CD14-positive monocyte (primary cell): Measurements from ENCODE around the gene ZSCAN32. TPM values are rescaled to one million over a fixed set of nuclear protein-coding genes. Genes with fewer than 3 reads are reported as not detected.

Experiments used
- DNase-seq, 3 donors: peaks; one replicate each; pipeline ENCODE4 v3.0.0-alpha.2; 2011 to 2022
- H2AFZ ChIP-seq: 2 replicates; pipeline ENCODE4 v1.6.0; 2012; ENCODE audit warnings: mild to moderate bottlenecking, low read depth, low read length, inconsistent platforms; ENCODE audit not compliant: insufficient read depth, poor library complexity, severe bottlenecking
- H3K27ac ChIP-seq, 2 donors: 1 replicate in 1 of 2; 2 replicates in 1 of 2; pipeline ENCODE4 v1.5.1; 2012 to 2013; ENCODE audit warnings: low read length in 2 of 2, control low read depth in 1 of 2, inconsistent platforms in 1 of 2, low read depth in 1 of 2, mild to moderate bottlenecking in 1 of 2
- H3K27me3 ChIP-seq, 2 donors: one replicate each; pipeline versions ENCODE4 v1.6.0 to v1.6.1; 2011 to 2013; ENCODE audit warnings: low read length in 2 of 2; ENCODE audit not compliant: control insufficient read depth in 2 of 2, insufficient read depth in 2 of 2
- H3K36me3 ChIP-seq, 2 donors: replicated peaks in 1 of 2; 1 replicate in 1 of 2; 2 replicates in 1 of 2; pipeline versions ENCODE4 v1.5.1 to v1.6.1; 2012 to 2013; ENCODE audit warnings: low read length in 2 of 2, control low read depth in 1 of 2, inconsistent platforms in 1 of 2, mild to moderate bottlenecking in 1 of 2; ENCODE audit not compliant: insufficient read depth in 2 of 2, control insufficient read depth in 1 of 2
- H3K4me1 ChIP-seq, 2 donors: 1 replicate in 1 of 2; 2 replicates in 1 of 2; pipeline versions ENCODE4 v1.5.1 to v1.6.1; 2012 to 2013; ENCODE audit warnings: low read length in 2 of 2, control low read depth in 1 of 2, inconsistent platforms in 1 of 2, mild to moderate bottlenecking in 1 of 2, moderate library complexity in 1 of 2; ENCODE audit not compliant: insufficient read depth in 2 of 2, control insufficient read depth in 1 of 2
- H3K4me2 ChIP-seq: replicated peaks from 2 replicates; pipeline ENCODE3; 2012; ENCODE audit warnings: low read length, moderate library complexity, mild to moderate bottlenecking; ENCODE audit not compliant: poor library complexity, severe bottlenecking; ENCODE audit errors: extremely low read depth
- H3K4me3 ChIP-seq, 3 experiments: fragments of 200-600 bp in 1 of 3; sonication (generic) in 1 of 3; replicated peaks in 1 of 3; 1 replicate in 2 of 3; 2 replicates in 1 of 3; pipeline ENCODE4 v1.5.1; 2011 to 2013; ENCODE audit warnings: low read length in 3 of 3, mild to moderate bottlenecking in 3 of 3, control low read depth in 2 of 3, low read depth in 2 of 3, inconsistent platforms in 1 of 3, moderate library complexity in 1 of 3
- H3K79me2 ChIP-seq: 2 replicates; pipeline ENCODE4 v1.6.0; 2012; ENCODE audit warnings: mild to moderate bottlenecking, control low read depth, inconsistent platforms, low read length, moderate library complexity; ENCODE audit not compliant: insufficient read depth
- H3K9ac ChIP-seq: 2 replicates; pipeline ENCODE4 v1.6.0; 2017; ENCODE audit warnings: low read length, mild to moderate bottlenecking; ENCODE audit not compliant: insufficient read depth, poor library complexity, severe bottlenecking
- H3K9me3 ChIP-seq, 2 donors: replicated peaks in 1 of 2; 1 replicate in 1 of 2; 2 replicates in 1 of 2; pipeline versions ENCODE4 v1.5.1 to v1.6.1; 2012 to 2013; ENCODE audit warnings: low read length in 2 of 2, control low read depth in 1 of 2; ENCODE audit not compliant: control insufficient read depth in 1 of 2, insufficient read depth in 1 of 2
- H4K20me1 ChIP-seq: 2 replicates; pipeline ENCODE4 v1.6.0; 2012; ENCODE audit warnings: mild to moderate bottlenecking, low read length, control low read depth, moderate library complexity; ENCODE audit not compliant: insufficient read depth
- H3K27ac Mint-ChIP-seq, 7 donors: one replicate each; pipeline ENCODE4 v1.8.0; 2020; ENCODE audit warnings: mild to moderate bottlenecking in 7 of 7, mixed read lengths in 7 of 7, moderate library complexity in 6 of 7, inconsistent platforms in 2 of 7
- H3K27me3 Mint-ChIP-seq, 3 donors: one replicate each; pipeline ENCODE4 v1.8.0; 2021 to 2022; ENCODE audit warnings: low read depth in 3 of 3, mild to moderate bottlenecking in 3 of 3, mixed read lengths in 3 of 3, moderate library complexity in 3 of 3, inconsistent platforms in 1 of 3
- H3K36me3 Mint-ChIP-seq, 2 donors: one replicate each; pipeline ENCODE4 v1.8.0; 2020; ENCODE audit warnings: mixed read lengths in 2 of 2, inconsistent platforms in 1 of 2, mild to moderate bottlenecking in 1 of 2
- H3K4me1 Mint-ChIP-seq: one replicate; pipeline ENCODE4 v1.8.0; 2020; ENCODE audit warnings: mild to moderate bottlenecking, mixed read lengths
- H3K4me3 Mint-ChIP-seq, 2 donors: one replicate each; pipeline ENCODE4 v1.8.0; 2020; ENCODE audit warnings: mild to moderate bottlenecking in 2 of 2, mixed read lengths in 2 of 2, moderate library complexity in 1 of 2
- H3K9me3 Mint-ChIP-seq, 7 donors: one replicate each; pipeline ENCODE4 v1.8.0; 2020 to 2022; ENCODE audit warnings: mixed read lengths in 7 of 7, mild to moderate bottlenecking in 6 of 7, moderate library complexity in 6 of 7, inconsistent platforms in 2 of 7
- CTCF ChIP-seq: fragments of 200-600 bp; IDR thresholded peaks from one replicate; pipeline ENCODE4 v1.8.0; 2022; ENCODE audit warnings: antibody characterized with exemption, mild to moderate bottlenecking
- WGBS: methylation state at CpG from one replicate; pipeline ENCODE4 v1.1.5; 2013; ENCODE audit warnings: missing lambda C conversion rate; ENCODE audit not compliant: insufficient coverage; 5-methylcytosine and 5-hydroxymethylcytosine counted together
- intact Hi-C, 2 donors: fragments of 100-400 bp; cut with micrococcal nuclease; formaldehyde crosslinking; loops; one replicate each; pipeline versions ENCODE4 v1.15.0 to v1.15.1; 2023
- polyA plus RNA-seq, 3 donors: library from polyadenylated mRNA; depleted of rRNA in 1 of 3; unstranded in 2 of 3; stranded (reverse) in 1 of 3; fragments of 300-500 nt in 2 of 3; fragments of >200 nt in 1 of 3; fragmentation: Illumina TruSeq in 2 of 3; gene quantifications; 1 replicate in 2 of 3; 2 replicates in 1 of 3; pipeline ENCODE4 v1.2.3, GENCODE V29; 2012 to 2021

The ZSCAN32 gene
- polyA plus RNA-seq, 3 donors, result 5.7 to 7.7 (median 7.2) TPM

GRCh38 chr16:3362931-3363330 lies 37.9 kb downstream of the ZSCAN32 start:
- H3K4me3 Mint-ChIP-seq, result peak overlapping the region in 1 of 2 donors; percentile 23

GRCh38 chr16:3358871-3359270 lies 41.9 kb downstream of the ZSCAN32 start:
- no peak for DNase-seq
- peaks cover 33 to 67% (median 56%) of the 10 kb centered on the region in 7 donors for H3K9me3 Mint-ChIP-seq
- intact Hi-C loops, result no loop called here
- Histone ChIP-seq H2AFZ (no peak overlapping the region), H3K9ac (no peak overlapping the region), H3K4me3 (no peak overlapping the region), H3K4me2 (no peak overlapping the region), H3K27ac (no peak overlapping the region), H3K9me3 (peaks cover 33 to 34% of the 10 kb centered on the region in 2 donors), H3K36me3 (no peaks in the 10 kb centered on the region), H3K4me1 (no peaks in the 10 kb centered on the region), H3K27me3 (peaks cover 0 to 6% of the 10 kb centered on the region in 2 donors), H3K79me2 (no peaks in the 10 kb centered on the region), H4K20me1 (no peaks in the 10 kb centered on the region)
- no CpG with 5 or more reads among the region's 1 CpG for WGBS
- TF ChIP-seq CTCF, result no peak
- H3K27me3 Mint-ChIP-seq, result peaks cover 8 to 17% (median 10%) of the 10 kb centered on the region in 3 donors
- no peak overlapping the region for H3K4me3 Mint-ChIP-seq
- no peaks in the 10 kb centered on the region for H3K4me1 Mint-ChIP-seq
- no peaks in the 10 kb centered on the region for H3K36me3 Mint-ChIP-seq
- no peak overlapping the region for H3K27ac Mint-ChIP-seq

More at GRCh38 chr16:3362931-3363330, 37.9 kb downstream of the ZSCAN32 start:
- H3K79me2 ChIP-seq, result no peaks in the 10 kb centered on the region
- H3K9ac ChIP-seq, result no peak overlapping the region
- no peak overlapping the region for H3K4me2 ChIP-seq
- H3K4me3 ChIP-seq, result no peak overlapping the region
- peaks cover 10 to 11% of the 10 kb centered on the region in 2 donors for H3K4me1 ChIP-seq
- DNase-seq, result no peak
- peaks cover 40 to 41% of the 10 kb centered on the region in 2 donors for H3K9me3 ChIP-seq
- no peak for TF ChIP-seq CTCF
- H4K20me1 ChIP-seq, result no peaks in the 10 kb centered on the region
- Mint-ChIP-seq H3K4me1 (peaks cover 12% of the 10 kb centered on the region), H3K27ac (no peak overlapping the region), H3K36me3 (peaks cover 3 to 5% of the 10 kb centered on the region in 2 donors), H3K27me3 (peaks cover 8 to 22% (median 13%) of the 10 kb centered on the region in 3 donors), H3K9me3 (peaks cover 21 to 55% (median 36%) of the 10 kb centered on the region in 7 donors)
- H3K36me3 ChIP-seq, result no peaks in the 10 kb centered on the region
- H3K27me3 ChIP-seq, result peaks cover 0 to 6% of the 10 kb centered on the region in 2 donors
- H3K27ac ChIP-seq, result no peak overlapping the region
- H2AFZ ChIP-seq, result no peak overlapping the region
- intact Hi-C loops, result no loop called here
